Mesothelial cell of epicardium (in vitro differentiated cells): ENCODE data around the gene TMEM179. TPM values are rescaled to one million over a fixed set of nuclear protein-coding genes. Genes with fewer than 3 reads are reported as not detected.

Experiments
- DNase-seq, 2 experiments: peaks; one replicate each; pipeline ENCODE4 v3.0.0; 2021; ENCODE audit warnings: low spot score in 2 of 2; ENCODE audit not compliant: unreplicated experiment in 2 of 2
- H3K27ac Mint-ChIP-seq: 2 replicates; pipeline ENCODE4 v1.8.0; 2021; ENCODE audit warnings: mixed read lengths
- H3K27me3 Mint-ChIP-seq: 2 replicates; pipeline ENCODE4 v1.8.0; 2021; ENCODE audit warnings: low read depth, mixed read lengths
- H3K36me3 Mint-ChIP-seq: 2 replicates; pipeline ENCODE4 v1.8.0; 2021; ENCODE audit warnings: mixed read lengths
- H3K4me1 Mint-ChIP-seq: 2 replicates; pipeline ENCODE4 v1.8.0; 2021; ENCODE audit warnings: mixed read lengths
- H3K4me3 Mint-ChIP-seq: 2 replicates; pipeline ENCODE4 v1.8.0; 2021; ENCODE audit warnings: mild to moderate bottlenecking, moderate library complexity, mixed read lengths
- H3K9me3 Mint-ChIP-seq: 2 replicates; pipeline ENCODE4 v1.8.0; 2021; ENCODE audit warnings: mixed read lengths
- total RNA-seq: library from RNA; stranded (reverse); gene quantifications from 3 replicates; pipeline ENCODE4 v1.2.1, GENCODE V29; 2021
- TF ChIP-seq, protein P1 (sequence below): fragments of 200-600 bp; sonication (generic); IDR thresholded peaks from one replicate; pipeline ENCODE4 v1.5.0; 2021; ENCODE audit warnings: antibody characterized with exemption; ENCODE audit not compliant: unreplicated experiment

The TMEM179 gene
- total RNA-seq, 1 donor from 2014 or later: 6.0 TPM

DNA sequence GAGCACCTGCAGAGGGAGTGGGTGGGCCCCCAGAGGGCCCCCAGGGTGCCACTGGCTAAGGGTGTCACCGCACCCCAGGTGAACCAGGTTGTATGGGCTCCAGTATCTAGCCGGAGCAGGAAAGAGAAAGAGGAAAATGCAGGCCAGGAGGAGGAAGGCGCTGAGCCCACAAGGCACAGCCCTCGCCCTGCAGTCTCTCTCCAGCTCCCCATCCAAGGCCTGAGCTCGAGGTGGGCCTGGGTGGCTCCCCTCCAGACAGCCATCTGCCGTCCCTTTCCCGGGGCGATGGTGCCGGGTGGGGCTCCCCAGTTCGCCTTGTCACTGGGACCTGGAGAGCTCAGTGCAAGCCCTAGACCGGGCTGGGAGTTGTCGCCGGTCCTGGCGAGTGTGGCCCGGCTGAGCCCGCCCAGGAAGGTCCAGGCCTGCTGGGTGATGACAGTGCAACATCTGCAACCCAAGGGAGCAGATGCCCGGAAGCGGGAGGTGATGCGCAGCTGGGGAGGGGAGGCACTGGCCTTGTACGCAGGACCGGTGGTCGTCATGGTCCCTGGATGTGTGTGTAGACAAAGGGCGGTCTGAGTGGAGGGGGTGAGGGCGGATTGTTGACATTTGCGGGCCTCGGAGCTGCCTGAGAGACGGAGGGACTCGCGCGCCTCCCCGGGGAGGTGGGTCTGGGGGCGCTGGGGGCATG lies 716 bp downstream of the TMEM179 start:
- TF ChIP-seq, protein P1, sequence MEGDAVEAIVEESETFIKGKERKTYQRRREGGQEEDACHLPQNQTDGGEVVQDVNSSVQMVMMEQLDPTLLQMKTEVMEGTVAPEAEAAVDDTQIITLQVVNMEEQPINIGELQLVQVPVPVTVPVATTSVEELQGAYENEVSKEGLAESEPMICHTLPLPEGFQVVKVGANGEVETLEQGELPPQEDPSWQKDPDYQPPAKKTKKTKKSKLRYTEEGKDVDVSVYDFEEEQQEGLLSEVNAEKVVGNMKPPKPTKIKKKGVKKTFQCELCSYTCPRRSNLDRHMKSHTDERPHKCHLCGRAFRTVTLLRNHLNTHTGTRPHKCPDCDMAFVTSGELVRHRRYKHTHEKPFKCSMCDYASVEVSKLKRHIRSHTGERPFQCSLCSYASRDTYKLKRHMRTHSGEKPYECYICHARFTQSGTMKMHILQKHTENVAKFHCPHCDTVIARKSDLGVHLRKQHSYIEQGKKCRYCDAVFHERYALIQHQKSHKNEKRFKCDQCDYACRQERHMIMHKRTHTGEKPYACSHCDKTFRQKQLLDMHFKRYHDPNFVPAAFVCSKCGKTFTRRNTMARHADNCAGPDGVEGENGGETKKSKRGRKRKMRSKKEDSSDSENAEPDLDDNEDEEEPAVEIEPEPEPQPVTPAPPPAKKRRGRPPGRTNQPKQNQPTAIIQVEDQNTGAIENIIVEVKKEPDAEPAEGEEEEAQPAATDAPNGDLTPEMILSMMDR: no peak
- Mint-ChIP-seq H3K27me3 (peaks cover 78% of the 10 kb centered on the region), H3K36me3 (no peaks in the 10 kb centered on the region), H3K4me3 (peak overlapping the region; percentile 64), H3K9me3 (no peaks in the 10 kb centered on the region), H3K4me1 (peaks cover 5% of the 10 kb centered on the region), H3K27ac (no peak overlapping the region)
- peak in 1 of 2 experiments; percentile 37 for DNase-seq

DNA sequence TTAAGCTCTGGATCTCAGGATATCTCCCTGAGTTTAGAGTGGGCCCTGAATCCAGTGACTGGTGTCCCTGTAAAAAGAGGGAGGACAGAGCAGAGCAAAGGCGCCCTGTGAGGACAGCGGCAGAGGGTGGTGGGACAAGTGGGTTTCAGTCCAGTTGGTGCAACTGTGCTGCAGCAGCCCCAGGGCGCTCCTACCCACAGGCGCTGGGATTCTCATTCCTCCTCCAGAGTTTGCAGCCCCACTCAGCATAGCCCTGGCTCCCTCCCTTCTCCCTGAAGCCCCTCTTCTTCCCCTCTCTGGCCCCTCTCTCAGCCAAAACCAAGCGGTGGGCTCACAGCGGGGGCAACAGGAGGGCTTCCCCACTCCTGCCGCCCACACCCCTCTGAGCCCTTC lies 1.6 kb downstream of the TMEM179 start:
- Mint-ChIP-seq H3K27me3 (peaks cover 70% of the 10 kb centered on the region), H3K4me1 (peaks cover 5% of the 10 kb centered on the region), H3K27ac (no peak overlapping the region), H3K9me3 (no peaks in the 10 kb centered on the region), H3K4me3 (no peak overlapping the region), H3K36me3 (no peaks in the 10 kb centered on the region)
- no peak for DNase-seq
- TF ChIP-seq, protein P1: no peak

DNA sequence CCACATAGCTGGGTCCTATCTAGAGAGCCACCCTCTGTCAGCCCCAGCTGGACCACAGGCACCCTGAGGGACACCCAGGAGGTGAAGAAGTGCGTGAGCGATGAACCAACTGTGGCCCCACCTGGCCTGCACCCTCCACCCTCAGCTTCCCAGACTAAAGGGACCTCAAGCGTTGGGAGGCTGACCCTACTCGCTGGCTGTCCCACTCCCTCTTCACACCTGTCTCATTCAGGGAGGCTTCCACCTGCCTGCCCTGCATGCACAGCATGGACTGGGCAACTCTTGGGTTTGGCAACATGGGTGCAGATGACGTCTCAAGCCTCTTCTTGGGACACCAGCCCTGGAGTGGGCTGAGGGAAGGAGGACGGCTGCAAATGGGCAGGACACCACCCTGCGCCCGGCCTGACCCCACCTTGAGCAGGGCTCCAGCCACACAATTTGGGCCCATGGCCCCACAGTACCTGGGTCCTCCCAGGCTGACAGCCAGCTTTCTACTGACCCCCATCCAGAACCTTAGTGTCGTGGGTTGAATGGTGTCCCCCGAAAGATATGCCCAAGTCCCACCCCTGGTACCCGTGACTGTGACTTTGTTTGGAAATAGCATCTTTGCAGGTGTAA lies 2.1 kb downstream of the TMEM179 start:
- DNase-seq: no peak

DNA sequence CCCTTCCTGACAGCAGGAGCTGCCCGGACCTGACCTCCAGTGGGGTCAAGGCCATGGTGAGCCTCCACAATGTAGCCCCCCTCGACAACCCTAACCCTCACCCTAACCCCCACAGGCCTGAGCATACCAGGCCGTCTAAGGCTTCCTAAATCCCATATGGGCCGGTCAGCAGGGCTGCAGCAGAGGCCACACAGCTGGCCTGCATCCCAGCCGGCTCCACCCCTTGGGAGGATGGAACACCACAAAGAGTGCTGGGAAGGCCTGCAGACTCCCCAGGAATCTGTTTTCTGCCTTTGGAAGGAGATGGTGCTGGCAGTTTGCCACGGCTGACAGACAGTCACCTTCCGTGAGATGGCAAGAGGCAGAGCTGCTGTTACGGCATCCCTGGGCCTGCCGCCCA lies 2.8 kb downstream of the TMEM179 start:
- H3K4me3 Mint-ChIP-seq: no peak overlapping the region
- H3K36me3 Mint-ChIP-seq: no peaks in the 10 kb centered on the region
- H3K27ac Mint-ChIP-seq: no peak overlapping the region
- peaks cover 5% of the 10 kb centered on the region for H3K4me1 Mint-ChIP-seq
- no peaks in the 10 kb centered on the region for H3K9me3 Mint-ChIP-seq
- peaks cover 61% of the 10 kb centered on the region for H3K27me3 Mint-ChIP-seq
- TF ChIP-seq, protein P1: no peak
- DNase-seq: peak in 1 of 2 experiments; percentile 38

More for the DNA sequence above, 2.1 kb downstream of the TMEM179 start:
- Mint-ChIP-seq H3K27me3 (peaks cover 67% of the 10 kb centered on the region), H3K4me1 (peaks cover 5% of the 10 kb centered on the region), H3K27ac (no peak overlapping the region), H3K9me3 (no peaks in the 10 kb centered on the region), H3K36me3 (no peaks in the 10 kb centered on the region), H3K4me3 (no peak overlapping the region)
- TF ChIP-seq, protein P1: no peak

DNA sequence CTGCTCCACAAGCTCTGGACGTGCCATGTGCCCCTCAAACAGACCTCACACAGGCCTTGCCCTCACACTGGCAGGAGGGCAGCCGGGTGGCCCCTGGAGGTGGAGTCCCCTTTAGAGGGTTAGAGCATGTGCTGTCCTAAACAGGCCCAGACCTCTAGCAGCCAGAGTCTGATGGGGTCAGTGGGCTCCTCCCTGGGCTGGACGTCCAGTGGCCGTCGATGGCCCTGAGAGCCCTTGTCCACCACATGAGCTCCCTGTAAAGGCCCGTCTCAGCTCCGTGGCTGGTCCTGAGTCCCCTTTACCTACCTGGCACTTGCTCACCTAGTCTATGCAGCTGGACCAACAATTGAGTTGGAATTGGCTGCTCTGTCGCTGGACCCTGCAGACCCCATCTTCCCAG lies 3.8 kb downstream of the TMEM179 start:
- H3K36me3 Mint-ChIP-seq: no peaks in the 10 kb centered on the region
- no peak overlapping the region for H3K27ac Mint-ChIP-seq
- no peaks in the 10 kb centered on the region for H3K9me3 Mint-ChIP-seq
- TF ChIP-seq, protein P1: no peak
- H3K4me1 Mint-ChIP-seq: peaks cover 5% of the 10 kb centered on the region
- H3K27me3 Mint-ChIP-seq: peaks cover 56% of the 10 kb centered on the region
- H3K4me3 Mint-ChIP-seq: no peak overlapping the region
- DNase-seq: no peak
